Loucy (cell line): ENCODE measurements around the gene AFF3.

Source experiments
- EZH2phosphoT487 ChIP-seq: fragments of 200-600 bp; IDR thresholded peaks from 2 replicates; pipeline ENCODE4 v1.6.1; 2018; ENCODE audit warnings: antibody characterized with exemption, mild to moderate bottlenecking, moderate library complexity, borderline replicate concordance
- TF ChIP-seq, protein P1 (sequence below): fragments of 200-600 bp; sonication (generic); conservative IDR thresholded peaks from 2 replicates; pipeline ENCODE4 v1.5.1; 2014; ENCODE audit warnings: mild to moderate bottlenecking, antibody characterized with exemption, low read length

DNA sequence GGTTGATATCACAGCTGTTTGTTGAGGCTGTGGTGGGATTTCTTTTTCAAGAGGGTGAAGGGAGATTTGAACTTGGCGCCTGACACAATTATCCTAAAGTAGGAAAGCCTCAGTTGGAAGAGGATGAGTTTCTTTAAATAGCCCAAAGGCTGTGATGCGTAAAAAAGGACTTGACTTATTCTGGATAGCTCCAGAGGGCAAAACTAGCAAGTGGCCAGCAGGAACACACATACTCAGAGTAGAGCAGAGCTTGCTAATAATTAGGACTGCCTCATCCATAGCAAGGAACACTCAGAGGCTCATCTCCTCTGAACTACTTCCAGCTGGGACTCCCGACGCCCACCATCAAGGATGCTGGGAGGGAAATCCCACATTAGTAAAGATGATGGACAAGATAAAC lies 74.0 kb downstream of the AFF3 start:
- no peak for TF ChIP-seq EZH2phosphoT487
- TF ChIP-seq, protein P1, sequence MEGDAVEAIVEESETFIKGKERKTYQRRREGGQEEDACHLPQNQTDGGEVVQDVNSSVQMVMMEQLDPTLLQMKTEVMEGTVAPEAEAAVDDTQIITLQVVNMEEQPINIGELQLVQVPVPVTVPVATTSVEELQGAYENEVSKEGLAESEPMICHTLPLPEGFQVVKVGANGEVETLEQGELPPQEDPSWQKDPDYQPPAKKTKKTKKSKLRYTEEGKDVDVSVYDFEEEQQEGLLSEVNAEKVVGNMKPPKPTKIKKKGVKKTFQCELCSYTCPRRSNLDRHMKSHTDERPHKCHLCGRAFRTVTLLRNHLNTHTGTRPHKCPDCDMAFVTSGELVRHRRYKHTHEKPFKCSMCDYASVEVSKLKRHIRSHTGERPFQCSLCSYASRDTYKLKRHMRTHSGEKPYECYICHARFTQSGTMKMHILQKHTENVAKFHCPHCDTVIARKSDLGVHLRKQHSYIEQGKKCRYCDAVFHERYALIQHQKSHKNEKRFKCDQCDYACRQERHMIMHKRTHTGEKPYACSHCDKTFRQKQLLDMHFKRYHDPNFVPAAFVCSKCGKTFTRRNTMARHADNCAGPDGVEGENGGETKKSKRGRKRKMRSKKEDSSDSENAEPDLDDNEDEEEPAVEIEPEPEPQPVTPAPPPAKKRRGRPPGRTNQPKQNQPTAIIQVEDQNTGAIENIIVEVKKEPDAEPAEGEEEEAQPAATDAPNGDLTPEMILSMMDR, result no peak
